Caco-2 (cell line): Measurements from ENCODE around the gene PEX14. TPM values are rescaled to one million over a fixed set of nuclear protein-coding genes. Genes with fewer than 3 reads are reported as not detected.
A peak's percentile ranks its signal among the peaks of the same experiment; 100 is the strongest.

Source experiments
- BruUV-seq: library from RNA; stranded (reverse); fragments of 400-500 nt; replicated peaks from 2 replicates; lab custom pipeline; 2021; lab: Mats Ljungman, UMichigan
- CTCF ChIA-PET: fragments of 300-600 bp; sonication (Branson Sonifier 250); formaldehyde crosslinking; loops from one replicate; lab custom pipeline; 2022; ENCODE audit warnings: antibody characterized with exemption; lab: Charles Lee
- POLR2A ChIA-PET: fragments of 300-600 bp; sonication (Branson Sonifier 250); formaldehyde crosslinking; loops from one replicate; lab custom pipeline; 2022; ENCODE audit warnings: antibody characterized with exemption; lab: Charles Lee
- DNase-seq, 2 experiments: peaks; one replicate each; pipeline versions ENCODE4 v3.0.0 to v3.0.0-alpha.2; 2020 to 2022
- H3K27me3 ChIP-seq: replicated peaks from 2 replicates; pipeline ENCODE4 v1.6.0; 2011; ENCODE audit warnings: low read length; ENCODE audit not compliant: control insufficient read depth, insufficient read depth
- H3K36me3 ChIP-seq: 2 replicates; pipeline ENCODE4 v1.5.1; 2011; ENCODE audit warnings: low read length; ENCODE audit not compliant: control insufficient read depth, insufficient read depth
- H3K4me1 ChIP-seq: fragments of 250-450 bp; sonication (Bioruptor Pico); 2 replicates; pipeline ENCODE4 v1.5.1; 2020; ENCODE audit warnings: mild to moderate bottlenecking
- H3K4me3 ChIP-seq: 2 replicates; pipeline ENCODE4 v1.5.1; 2011; ENCODE audit warnings: low read depth, mild to moderate bottlenecking, control low read depth, low read length
- H3K9me3 ChIP-seq: fragments of 250-450 bp; sonication (Bioruptor Pico); 2 replicates; pipeline ENCODE4 v1.5.1; 2020; ENCODE audit warnings: mild to moderate bottlenecking, moderate library complexity
- H3K27ac Mint-ChIP-seq: one replicate; pipeline ENCODE4 v1.8.0; 2022; ENCODE audit warnings: mixed read lengths; ENCODE audit not compliant: unreplicated experiment
- H3K27me3 Mint-ChIP-seq: one replicate; pipeline ENCODE4 v1.8.0; 2022; ENCODE audit warnings: mixed read lengths; ENCODE audit not compliant: insufficient read depth, unreplicated experiment
- H3K36me3 Mint-ChIP-seq: one replicate; pipeline ENCODE4 v1.8.0; 2022; ENCODE audit warnings: mild to moderate bottlenecking, mixed read lengths; ENCODE audit not compliant: insufficient read depth, unreplicated experiment
- H3K4me1 Mint-ChIP-seq: one replicate; pipeline ENCODE4 v1.8.0; 2022; ENCODE audit warnings: low read depth, mixed read lengths; ENCODE audit not compliant: unreplicated experiment
- H3K4me3 Mint-ChIP-seq: one replicate; pipeline ENCODE4 v1.8.0; 2022; ENCODE audit warnings: mild to moderate bottlenecking, moderate library complexity, mixed read lengths; ENCODE audit not compliant: unreplicated experiment
- H3K9me3 Mint-ChIP-seq: one replicate; pipeline ENCODE4 v1.8.0; 2022; ENCODE audit warnings: mixed read lengths; ENCODE audit not compliant: unreplicated experiment
- intact Hi-C: fragments of 100-400 bp; cut with micrococcal nuclease; formaldehyde crosslinking; loops from one replicate; pipeline ENCODE4 v1.10.0; 2022; ENCODE audit not compliant: unreplicated experiment
- total RNA-seq: library from RNA; stranded (reverse); gene quantifications from 2 replicates; pipeline ENCODE4 v1.2.3, GENCODE V29; 2022
- TF ChIP-seq, protein P1 (sequence below), 2 experiments: fragments of 200-600 bp in 1 of 2; IDR thresholded peaks; 1 replicate in 1 of 2; 2 replicates in 1 of 2; pipeline versions ENCODE4 v1.5.1 to v1.8.0; 2011 to 2022; ENCODE audit warnings: antibody characterized with exemption in 1 of 2, control low read depth in 1 of 2, inconsistent platforms in 1 of 2, low read depth in 1 of 2, low read length in 1 of 2, mild to moderate bottlenecking in 1 of 2, moderate library complexity in 1 of 2; ENCODE audit not compliant: insufficient read depth in 1 of 2, severe bottlenecking in 1 of 2, unreplicated experiment in 1 of 2

The PEX14 gene
- total RNA-seq, 1 experiment from 2014 or later: 22.2 TPM

DNA sequence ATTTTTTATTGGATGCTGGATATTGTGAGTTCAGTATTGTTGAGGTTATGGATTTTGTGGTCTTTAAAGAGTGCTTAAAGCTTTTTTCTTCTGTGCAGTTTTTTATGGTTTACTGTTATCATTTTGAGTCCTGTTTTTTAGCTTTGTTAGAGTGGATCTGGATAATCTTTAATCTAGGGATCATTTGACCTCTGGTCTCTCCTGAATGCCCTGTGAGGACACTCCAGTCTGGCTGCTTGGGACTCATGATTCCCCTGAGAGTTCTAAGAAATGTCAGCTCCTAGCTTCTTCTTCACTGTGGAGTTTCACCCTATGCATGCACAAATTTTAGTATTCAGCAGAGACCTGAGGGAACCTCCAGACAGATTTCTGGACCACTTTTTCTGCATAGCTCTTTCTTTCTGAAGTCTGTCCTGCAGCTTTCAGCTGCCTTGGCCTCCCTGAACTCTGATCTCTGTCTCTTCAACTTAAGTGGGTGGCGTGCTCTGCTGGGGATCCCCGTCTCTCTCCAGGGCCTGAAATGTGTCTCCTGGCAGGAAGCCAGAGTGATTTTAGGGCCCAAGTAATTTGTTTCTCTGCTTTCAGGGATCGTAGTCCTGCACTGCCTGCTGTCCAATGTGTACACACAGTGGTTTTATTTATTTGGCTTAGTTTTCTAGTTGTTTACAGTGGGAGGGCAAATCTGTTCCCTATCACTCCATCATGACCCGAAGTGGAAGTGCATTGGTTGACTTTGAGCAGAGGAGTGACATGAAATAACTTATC is 14.7 kb downstream of the PEX14 start:
- H3K27me3 ChIP-seq: no peaks in the 10 kb centered on the region
- no peaks in the 10 kb centered on the region for H3K9me3 ChIP-seq
- ChIA-PET POLR2A (no interaction called here), CTCF (interaction anchor here (0.6 kb wide), 2 partner anchors 11 to 17 kb away, joined by 4 read pairs; no protein-coding TSS in a partner anchor)
- no peak overlapping the region for H3K4me3 Mint-ChIP-seq
- no peaks in the 10 kb centered on the region for H3K9me3 Mint-ChIP-seq
- H3K27ac Mint-ChIP-seq: peak overlapping the region; percentile 23
- H3K36me3 Mint-ChIP-seq: peaks cover 18% of the 10 kb centered on the region
- TF ChIP-seq, protein P1, sequence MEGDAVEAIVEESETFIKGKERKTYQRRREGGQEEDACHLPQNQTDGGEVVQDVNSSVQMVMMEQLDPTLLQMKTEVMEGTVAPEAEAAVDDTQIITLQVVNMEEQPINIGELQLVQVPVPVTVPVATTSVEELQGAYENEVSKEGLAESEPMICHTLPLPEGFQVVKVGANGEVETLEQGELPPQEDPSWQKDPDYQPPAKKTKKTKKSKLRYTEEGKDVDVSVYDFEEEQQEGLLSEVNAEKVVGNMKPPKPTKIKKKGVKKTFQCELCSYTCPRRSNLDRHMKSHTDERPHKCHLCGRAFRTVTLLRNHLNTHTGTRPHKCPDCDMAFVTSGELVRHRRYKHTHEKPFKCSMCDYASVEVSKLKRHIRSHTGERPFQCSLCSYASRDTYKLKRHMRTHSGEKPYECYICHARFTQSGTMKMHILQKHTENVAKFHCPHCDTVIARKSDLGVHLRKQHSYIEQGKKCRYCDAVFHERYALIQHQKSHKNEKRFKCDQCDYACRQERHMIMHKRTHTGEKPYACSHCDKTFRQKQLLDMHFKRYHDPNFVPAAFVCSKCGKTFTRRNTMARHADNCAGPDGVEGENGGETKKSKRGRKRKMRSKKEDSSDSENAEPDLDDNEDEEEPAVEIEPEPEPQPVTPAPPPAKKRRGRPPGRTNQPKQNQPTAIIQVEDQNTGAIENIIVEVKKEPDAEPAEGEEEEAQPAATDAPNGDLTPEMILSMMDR (IDR thresholded peaks at IDR 0.05; ENCODE audit: insufficient read depth in 1 of 2, low read depth in 1 of 2, low read length in 1 of 2, severe bottlenecking in 1 of 2, unreplicated experiment in 1 of 2): no peak
- intact Hi-C loops: no loop called here
- H3K27me3 Mint-ChIP-seq: no peaks in the 10 kb centered on the region
- peaks cover 15% of the 10 kb centered on the region for H3K4me1 ChIP-seq
- H3K4me3 ChIP-seq: no peak overlapping the region
- no TSS peak for BruUV-seq
- no peaks in the 10 kb centered on the region for H3K36me3 ChIP-seq
- peaks cover 13% of the 10 kb centered on the region for H3K4me1 Mint-ChIP-seq
- no peak for DNase-seq

DNA sequence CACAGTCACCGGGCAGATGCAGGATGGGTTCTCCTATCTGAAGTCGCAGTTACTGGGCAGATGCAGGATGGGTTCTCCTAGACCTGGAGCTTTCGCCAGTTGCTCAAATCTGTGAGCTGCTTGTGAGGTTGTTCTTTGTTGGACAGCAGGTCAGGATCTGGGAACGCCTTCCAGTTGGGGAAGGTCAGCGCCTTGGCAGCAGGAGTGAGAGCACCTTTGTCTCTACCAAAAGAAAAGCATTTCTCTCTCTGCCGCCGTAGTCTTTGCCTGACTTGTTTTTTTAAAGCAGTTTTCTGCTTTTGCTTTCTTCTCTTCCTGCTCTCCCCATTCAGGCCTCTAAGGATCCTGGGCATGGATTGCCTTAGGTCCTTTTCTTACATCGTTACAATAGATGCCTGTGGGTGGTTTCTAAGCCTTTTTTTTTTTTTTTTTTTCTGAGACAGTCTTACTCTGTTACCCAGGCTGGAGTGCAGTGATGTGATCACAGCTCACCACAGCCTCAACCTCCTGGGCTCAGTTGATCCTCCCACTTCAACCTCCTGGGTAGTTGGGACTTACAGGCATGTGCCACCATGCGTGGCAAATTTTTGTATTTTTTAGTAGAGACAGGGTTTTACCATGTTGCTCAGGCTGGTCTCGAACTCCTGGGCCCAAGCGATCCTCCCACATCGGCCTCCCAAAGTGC is 15.7 kb downstream of the PEX14 start:
- no peaks in the 10 kb centered on the region for H3K27me3 Mint-ChIP-seq
- TF ChIP-seq, protein P1 (IDR thresholded peaks at IDR 0.05; ENCODE audit: insufficient read depth in 1 of 2, low read depth in 1 of 2, low read length in 1 of 2, severe bottlenecking in 1 of 2, unreplicated experiment in 1 of 2): no peak
- peaks cover 13% of the 10 kb centered on the region for H3K4me1 Mint-ChIP-seq
- no TSS peak for BruUV-seq
- CTCF ChIA-PET: interaction anchor here (0.6 kb wide), 1 partner anchor 46 kb away, joined by 5 read pairs; no protein-coding TSS in a partner anchor
- no peaks in the 10 kb centered on the region for H3K9me3 Mint-ChIP-seq
- Histone ChIP-seq H3K27me3 (no peaks in the 10 kb centered on the region), H3K4me3 (no peak overlapping the region), H3K36me3 (no peaks in the 10 kb centered on the region), H3K4me1 (peaks cover 22% of the 10 kb centered on the region), H3K9me3 (no peaks in the 10 kb centered on the region)
- POLR2A ChIA-PET: no interaction called here
- DNase-seq: no peak
- no peak overlapping the region for H3K4me3 Mint-ChIP-seq
- intact Hi-C loops: no loop called here
- peaks cover 12% of the 10 kb centered on the region for H3K36me3 Mint-ChIP-seq
- no peak overlapping the region for H3K27ac Mint-ChIP-seq

DNA sequence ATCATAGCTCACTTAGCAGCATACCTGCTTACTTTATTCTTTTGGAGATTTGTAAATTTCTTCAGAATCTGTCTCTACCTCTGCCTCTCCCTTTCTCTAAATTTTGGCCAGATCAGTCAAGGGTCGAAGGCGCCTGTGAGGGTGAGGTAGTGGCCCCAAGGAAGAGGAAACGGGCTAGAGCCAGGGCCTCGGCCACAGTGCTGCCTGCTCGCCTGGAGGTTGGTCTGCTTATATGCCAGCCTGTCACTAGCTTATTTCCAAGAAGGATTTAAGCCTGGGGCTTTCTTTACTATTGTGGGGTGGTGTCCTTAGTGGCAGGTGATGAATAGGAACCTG is 19.6 kb downstream of the PEX14 start:
- DNase-seq: no peak
- CTCF ChIA-PET: interaction anchor here (0.5 to 3.1 kb wide), 8 partner anchors 9 to 842 kb away, joined by 3 to 23 read pairs (median 5); partner anchors contain the start of gene CENPS
- intact Hi-C loops: loop anchor here (1.0 to 2.0 kb wide), 3 partner anchors 20 to 117 kb away; partner anchors contain the start of genes CENPS and PEX14

More for the DNA sequence above, 19.6 kb downstream of the PEX14 start:
- Mint-ChIP-seq H3K36me3 (peaks cover 5% of the 10 kb centered on the region), H3K27me3 (no peaks in the 10 kb centered on the region), H3K4me3 (no peak overlapping the region), H3K9me3 (no peaks in the 10 kb centered on the region), H3K4me1 (peaks cover 5% of the 10 kb centered on the region), H3K27ac (no peak overlapping the region)
- H3K27me3 ChIP-seq: no peaks in the 10 kb centered on the region
- TF ChIP-seq, protein P1 (IDR thresholded peaks at IDR 0.05; ENCODE audit: insufficient read depth in 1 of 2, low read depth in 1 of 2, low read length in 1 of 2, severe bottlenecking in 1 of 2, unreplicated experiment in 1 of 2): no peak
- POLR2A ChIA-PET: no interaction called here
- H3K4me3 ChIP-seq: no peak overlapping the region
- BruUV-seq: no TSS peak
- peaks cover 15% of the 10 kb centered on the region for H3K4me1 ChIP-seq
- no peaks in the 10 kb centered on the region for H3K9me3 ChIP-seq
- H3K36me3 ChIP-seq: no peaks in the 10 kb centered on the region; the same call in 1 of the 2 replicates
